ENCODE results near the gene PALMD.

DNA sequence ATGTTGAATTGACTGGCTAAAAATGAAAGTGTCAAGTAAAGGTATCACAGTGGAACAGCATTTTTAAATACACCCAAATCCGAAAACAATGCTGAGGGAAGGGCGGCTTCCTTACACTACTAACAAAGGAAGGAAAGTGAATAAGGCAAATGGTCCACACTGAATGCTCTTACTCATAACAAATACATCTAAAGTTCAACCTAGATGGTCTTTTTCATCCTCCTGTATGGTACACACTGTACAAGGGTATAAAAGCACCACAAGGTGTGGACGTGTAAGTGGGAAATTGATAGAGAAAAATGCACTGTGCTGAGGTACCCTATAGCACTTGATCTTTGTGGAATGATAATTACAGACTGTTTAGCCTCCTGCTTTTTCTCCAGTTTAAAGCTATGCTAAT is 7.1 kb upstream of the PALMD start:
- TF ChIP-seq POLR2A (IDR thresholded peaks at IDR 0.05; ENCODE audit: low read length) (no peak), GATA1 (IDR thresholded peaks at IDR 0.05; ENCODE audit: low read depth, low read length) (no peak)

All from erythroblast (primary cell).